ENCODE measurements around the gene B4GALT2. TPM values are rescaled to one million over a fixed set of nuclear protein-coding genes. Genes with fewer than 3 reads are reported as not detected.

B4GALT2 gene
- total and polyA plus RNA-seq, 2 donors (not counting 1 experiment from before 2014, with no cell fraction given): 4.6 to 6.5 TPM

DNA sequence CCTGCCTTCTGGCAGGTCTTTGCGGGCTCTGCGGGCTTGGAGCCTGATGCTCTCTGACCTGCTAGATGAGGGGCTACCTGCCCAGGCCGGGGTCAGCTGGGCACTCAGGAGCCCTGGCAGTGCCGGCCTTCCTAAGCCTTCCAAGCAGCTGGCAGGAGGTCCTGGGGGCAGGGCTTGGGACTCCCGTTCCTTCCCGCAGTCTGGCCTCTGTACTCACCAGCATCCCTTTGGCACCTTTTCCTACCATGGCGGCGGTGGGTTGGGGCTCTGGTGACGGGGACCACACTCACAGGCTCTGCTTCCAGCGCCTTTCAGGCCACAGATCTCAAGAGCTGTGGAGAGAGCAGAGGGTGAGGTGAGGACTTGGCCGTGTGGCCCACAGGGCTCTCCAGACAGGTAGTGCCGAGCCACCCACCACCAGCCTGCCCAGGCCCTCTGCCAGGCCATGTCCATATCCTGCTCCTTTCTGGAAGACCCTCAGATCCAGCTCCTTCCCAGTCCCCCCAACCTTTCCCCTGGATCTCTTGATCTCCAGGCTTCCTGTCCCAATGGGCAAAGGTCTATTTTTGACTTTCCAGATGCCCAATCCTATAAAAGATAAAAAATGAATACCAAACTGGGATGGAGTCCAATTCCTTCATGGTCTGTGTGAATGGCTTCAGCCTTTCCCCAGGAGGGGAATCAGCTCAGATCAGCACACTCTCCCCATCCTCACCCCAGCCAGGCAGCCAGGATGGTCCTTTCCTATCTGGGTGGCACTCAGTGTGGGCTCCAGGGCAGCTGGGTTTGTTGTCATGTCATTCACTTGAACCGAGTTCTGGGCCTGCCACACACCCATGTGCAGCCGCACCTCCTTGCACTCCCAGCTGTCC is 45.3 kb downstream of the B4GALT2 start:
- no peaks in the 10 kb centered on the region for H3K9me3 Mint-ChIP-seq (ENCODE audit: insufficient read depth)
- H4K20me1 ChIP-seq (ENCODE audit: control insufficient read depth, insufficient read depth, low read length, poor library complexity, severe bottlenecking): no peaks in the 10 kb centered on the region
- H3K27me3 Mint-ChIP-seq: no peaks in the 10 kb centered on the region
- H3K27ac ChIP-seq (ENCODE audit: low read length in 2 of 2): no peak overlapping the region
- H3K27ac Mint-ChIP-seq: peak overlapping the region; percentile 86
- H3K4me1 Mint-ChIP-seq: peaks cover 32% of the 10 kb centered on the region
- no peak for ATAC-seq (ENCODE audit: low read depth)
- no peaks in the 10 kb centered on the region for H3K36me3 ChIP-seq (replicated peaks in 1 of 2; ENCODE audit: control extremely low read depth in 1 of 2, control insufficient read depth in 1 of 2, extremely low read depth in 1 of 2, insufficient read depth in 2 of 2, low read length in 1 of 2)
- no peak for DNase-seq
- 90% methylated on average over 11 of the region's 14 CpGs for WGBS (ENCODE audit: insufficient coverage)
- TF ChIP-seq EZH2 (IDR thresholded peaks at IDR 0.05; ENCODE audit: borderline replicate concordance, insufficient read depth, low read depth, low read length, poor library complexity, severe bottlenecking): no peak
- TF ChIP-seq, protein P1, sequence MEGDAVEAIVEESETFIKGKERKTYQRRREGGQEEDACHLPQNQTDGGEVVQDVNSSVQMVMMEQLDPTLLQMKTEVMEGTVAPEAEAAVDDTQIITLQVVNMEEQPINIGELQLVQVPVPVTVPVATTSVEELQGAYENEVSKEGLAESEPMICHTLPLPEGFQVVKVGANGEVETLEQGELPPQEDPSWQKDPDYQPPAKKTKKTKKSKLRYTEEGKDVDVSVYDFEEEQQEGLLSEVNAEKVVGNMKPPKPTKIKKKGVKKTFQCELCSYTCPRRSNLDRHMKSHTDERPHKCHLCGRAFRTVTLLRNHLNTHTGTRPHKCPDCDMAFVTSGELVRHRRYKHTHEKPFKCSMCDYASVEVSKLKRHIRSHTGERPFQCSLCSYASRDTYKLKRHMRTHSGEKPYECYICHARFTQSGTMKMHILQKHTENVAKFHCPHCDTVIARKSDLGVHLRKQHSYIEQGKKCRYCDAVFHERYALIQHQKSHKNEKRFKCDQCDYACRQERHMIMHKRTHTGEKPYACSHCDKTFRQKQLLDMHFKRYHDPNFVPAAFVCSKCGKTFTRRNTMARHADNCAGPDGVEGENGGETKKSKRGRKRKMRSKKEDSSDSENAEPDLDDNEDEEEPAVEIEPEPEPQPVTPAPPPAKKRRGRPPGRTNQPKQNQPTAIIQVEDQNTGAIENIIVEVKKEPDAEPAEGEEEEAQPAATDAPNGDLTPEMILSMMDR (IDR thresholded peaks at IDR 0.05): no peak
- no peak overlapping the region for H3K4me2 ChIP-seq (replicated peaks; ENCODE audit: low read depth, low read length, poor library complexity, severe bottlenecking)
- H3K9me3 ChIP-seq (ENCODE audit: control extremely low read depth in 1 of 3, control insufficient read depth in 2 of 3, insufficient read depth in 1 of 3, low read length in 2 of 3): no peaks in the 10 kb centered on the region
- H3K4me3 ChIP-seq (ENCODE audit: control extremely low read depth in 1 of 5, extremely low read depth in 1 of 5, insufficient read depth in 1 of 5, low read depth in 2 of 5, low read length in 4 of 5): no peak overlapping the region
- no peak overlapping the region for H2AFZ ChIP-seq (ENCODE audit: insufficient read depth, low read depth, low read length, poor library complexity, severe bottlenecking)
- no peak overlapping the region for H3K9ac ChIP-seq (ENCODE audit: low read length)
- H3K79me2 ChIP-seq (ENCODE audit: control insufficient read depth, insufficient read depth, low read length): no peaks in the 10 kb centered on the region
- no peaks in the 10 kb centered on the region for H3K27me3 ChIP-seq (replicated peaks in 1 of 4; ENCODE audit: control extremely low read depth in 1 of 4, control insufficient read depth in 3 of 4, insufficient read depth in 4 of 4, low read length in 3 of 4)
- CTCF ChIA-PET: interaction anchor here (1.0 to 17.1 kb wide), 4 partner anchors 12 to 89 kb away, joined by 5 to 227 read pairs (median 16); no protein-coding TSS in a partner anchor
- intact Hi-C loops (cut with micrococcal nuclease): no loop called here
- peaks cover 7 to 25% of the 10 kb centered on the region in 2 donors for H3K4me1 ChIP-seq (ENCODE audit: control insufficient read depth in 2 of 2, insufficient read depth in 2 of 2, low read length in 2 of 2)
- H3K4me3 Mint-ChIP-seq: peak overlapping the region; percentile 89
- POLR2A ChIA-PET: no interaction called here
